Measurements from ENCODE around the gene ORAI3. TPM values are rescaled to one million over a fixed set of nuclear protein-coding genes. Genes with fewer than 3 reads are reported as not detected.

Gene ORAI3
- total RNA-seq, 1 experiment from 2014 or later = 10.8 TPM

DNA sequence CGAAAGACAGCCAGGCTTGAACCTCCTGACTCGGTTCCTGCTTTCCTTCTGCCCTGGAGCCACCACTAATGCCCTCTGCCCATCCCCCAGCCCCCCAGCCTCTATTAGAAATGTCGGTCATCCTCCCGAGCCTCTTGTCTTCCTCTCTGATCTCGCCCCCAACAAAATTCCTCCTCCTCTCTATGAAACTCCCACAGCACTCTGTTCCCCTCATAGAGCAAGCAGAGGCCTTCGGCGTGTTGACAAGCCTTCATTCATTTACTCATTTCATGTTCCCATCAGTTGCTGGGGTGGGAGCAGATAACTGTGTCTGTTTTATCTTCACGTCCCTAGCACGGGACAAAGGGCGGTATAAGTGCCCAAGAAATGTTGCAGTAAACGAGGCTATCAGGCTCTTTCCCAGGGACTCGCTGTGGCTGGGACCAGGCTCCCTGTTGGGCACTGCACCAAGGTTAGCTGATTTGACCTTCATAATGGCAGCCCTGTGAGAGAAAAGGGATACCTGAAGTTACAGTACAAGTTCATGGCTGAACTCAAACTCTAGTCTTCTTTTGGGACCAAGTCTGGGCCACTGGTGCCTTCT, 17.7 kb upstream of the ORAI3 start:
- Mint-ChIP-seq H3K27me3 (ENCODE audit: low read depth) (no peaks in the 10 kb centered on the region), H3K9me3 (no peaks in the 10 kb centered on the region), H3K36me3 (peaks cover 37% of the 10 kb centered on the region), H3K27ac (no peak overlapping the region), H3K4me3 (no peak overlapping the region), H3K4me1 (peaks cover 11% of the 10 kb centered on the region)
- CTCF ChIA-PET = interaction anchor here (1.1 to 3.0 kb wide), 2 partner anchors 11 to 86 kb away, joined by 3 to 13 read pairs; no protein-coding TSS in a partner anchor
- ATAC-seq = no peak
- no peak for DNase-seq (ENCODE audit: low spot score)
- POLR2A ChIA-PET = no interaction called here
- no peak for TF ChIP-seq ZNF138 (CRISPR knock-in tag; conservative IDR thresholded peaks at IDR 0.05)
- TF ChIP-seq NFATC4 (CRISPR knock-in tag; IDR thresholded peaks at IDR 0.05) = no peak
- TF ChIP-seq, protein P1, sequence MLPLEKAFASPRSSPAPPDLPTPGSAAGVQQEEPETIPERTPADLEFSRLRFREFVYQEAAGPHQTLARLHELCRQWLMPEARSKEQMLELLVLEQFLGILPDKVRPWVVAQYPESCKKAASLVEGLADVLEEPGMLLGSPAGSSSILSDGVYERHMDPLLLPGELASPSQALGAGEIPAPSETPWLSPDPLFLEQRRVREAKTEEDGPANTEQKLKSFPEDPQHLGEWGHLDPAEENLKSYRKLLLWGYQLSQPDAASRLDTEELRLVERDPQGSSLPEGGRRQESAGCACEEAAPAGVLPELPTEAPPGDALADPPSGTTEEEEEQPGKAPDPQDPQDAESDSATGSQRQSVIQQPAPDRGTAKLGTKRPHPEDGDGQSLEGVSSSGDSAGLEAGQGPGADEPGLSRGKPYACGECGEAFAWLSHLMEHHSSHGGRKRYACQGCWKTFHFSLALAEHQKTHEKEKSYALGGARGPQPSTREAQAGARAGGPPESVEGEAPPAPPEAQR (CRISPR knock-in tag; IDR thresholded peaks at IDR 0.05) = no peak
- no peak for TF ChIP-seq FOXJ3 (CRISPR knock-in tag; IDR thresholded peaks at IDR 0.05; ENCODE audit: borderline replicate concordance)
- no peak for TF ChIP-seq SMAD3 (CRISPR knock-in tag; IDR thresholded peaks at IDR 0.05; ENCODE audit: borderline replicate concordance)
- TF ChIP-seq, protein P2, sequence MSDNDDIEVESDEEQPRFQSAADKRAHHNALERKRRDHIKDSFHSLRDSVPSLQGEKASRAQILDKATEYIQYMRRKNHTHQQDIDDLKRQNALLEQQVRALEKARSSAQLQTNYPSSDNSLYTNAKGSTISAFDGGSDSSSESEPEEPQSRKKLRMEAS (CRISPR knock-in tag; IDR thresholded peaks at IDR 0.05) = no peak
- no peak for TF ChIP-seq NFE2L1 (CRISPR knock-in tag; IDR thresholded peaks at IDR 0.05)
- TF ChIP-seq, protein P3, sequence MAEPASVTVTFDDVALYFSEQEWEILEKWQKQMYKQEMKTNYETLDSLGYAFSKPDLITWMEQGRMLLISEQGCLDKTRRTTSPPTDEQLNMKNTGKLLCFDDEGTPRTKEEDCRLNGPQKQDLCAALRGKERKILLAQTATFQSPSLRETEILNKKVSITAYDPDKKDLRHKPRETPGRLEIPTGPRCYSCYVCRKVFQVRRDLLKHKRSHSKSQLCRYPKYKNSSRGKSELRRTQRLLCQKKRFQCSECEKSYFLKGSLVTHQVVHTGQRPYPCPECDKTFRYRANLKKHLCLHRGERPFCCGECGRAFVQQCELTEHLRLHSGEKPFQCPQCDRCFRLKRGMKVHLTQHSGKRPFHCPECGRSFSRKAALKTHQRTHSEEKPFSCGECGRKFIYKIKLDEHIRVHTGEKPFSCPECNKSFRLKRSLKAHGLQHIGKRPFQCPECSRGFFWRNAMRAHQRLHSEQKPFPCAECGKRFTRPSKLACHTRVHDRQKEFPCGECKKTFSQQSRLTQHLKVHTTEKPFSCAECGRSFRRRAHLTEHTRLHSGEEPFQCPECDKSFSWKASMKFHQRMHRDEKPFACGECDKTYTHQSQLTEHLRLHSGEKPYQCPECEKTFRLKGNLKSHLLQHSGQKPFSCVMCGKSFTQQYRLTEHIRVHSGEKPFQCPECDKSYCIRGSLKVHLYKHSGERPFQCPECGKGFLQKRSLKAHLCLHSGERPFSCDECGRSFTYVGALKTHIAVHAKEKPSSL (CRISPR knock-in tag; conservative IDR thresholded peaks at IDR 0.05) = no peak
- TF ChIP-seq, protein P4, sequence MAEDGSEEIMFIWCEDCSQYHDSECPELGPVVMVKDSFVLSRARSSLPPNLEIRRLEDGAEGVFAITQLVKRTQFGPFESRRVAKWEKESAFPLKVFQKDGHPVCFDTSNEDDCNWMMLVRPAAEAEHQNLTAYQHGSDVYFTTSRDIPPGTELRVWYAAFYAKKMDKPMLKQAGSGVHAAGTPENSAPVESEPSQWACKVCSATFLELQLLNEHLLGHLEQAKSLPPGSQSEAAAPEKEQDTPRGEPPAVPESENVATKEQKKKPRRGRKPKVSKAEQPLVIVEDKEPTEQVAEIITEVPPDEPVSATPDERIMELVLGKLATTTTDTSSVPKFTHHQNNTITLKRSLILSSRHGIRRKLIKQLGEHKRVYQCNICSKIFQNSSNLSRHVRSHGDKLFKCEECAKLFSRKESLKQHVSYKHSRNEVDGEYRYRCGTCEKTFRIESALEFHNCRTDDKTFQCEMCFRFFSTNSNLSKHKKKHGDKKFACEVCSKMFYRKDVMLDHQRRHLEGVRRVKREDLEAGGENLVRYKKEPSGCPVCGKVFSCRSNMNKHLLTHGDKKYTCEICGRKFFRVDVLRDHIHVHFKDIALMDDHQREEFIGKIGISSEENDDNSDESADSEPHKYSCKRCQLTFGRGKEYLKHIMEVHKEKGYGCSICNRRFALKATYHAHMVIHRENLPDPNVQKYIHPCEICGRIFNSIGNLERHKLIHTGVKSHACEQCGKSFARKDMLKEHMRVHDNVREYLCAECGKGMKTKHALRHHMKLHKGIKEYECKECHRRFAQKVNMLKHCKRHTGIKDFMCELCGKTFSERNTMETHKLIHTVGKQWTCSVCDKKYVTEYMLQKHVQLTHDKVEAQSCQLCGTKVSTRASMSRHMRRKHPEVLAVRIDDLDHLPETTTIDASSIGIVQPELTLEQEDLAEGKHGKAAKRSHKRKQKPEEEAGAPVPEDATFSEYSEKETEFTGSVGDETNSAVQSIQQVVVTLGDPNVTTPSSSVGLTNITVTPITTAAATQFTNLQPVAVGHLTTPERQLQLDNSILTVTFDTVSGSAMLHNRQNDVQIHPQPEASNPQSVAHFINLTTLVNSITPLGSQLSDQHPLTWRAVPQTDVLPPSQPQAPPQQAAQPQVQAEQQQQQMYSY (CRISPR knock-in tag; IDR thresholded peaks at IDR 0.05) = no peak
- TF ChIP-seq, protein P5, sequence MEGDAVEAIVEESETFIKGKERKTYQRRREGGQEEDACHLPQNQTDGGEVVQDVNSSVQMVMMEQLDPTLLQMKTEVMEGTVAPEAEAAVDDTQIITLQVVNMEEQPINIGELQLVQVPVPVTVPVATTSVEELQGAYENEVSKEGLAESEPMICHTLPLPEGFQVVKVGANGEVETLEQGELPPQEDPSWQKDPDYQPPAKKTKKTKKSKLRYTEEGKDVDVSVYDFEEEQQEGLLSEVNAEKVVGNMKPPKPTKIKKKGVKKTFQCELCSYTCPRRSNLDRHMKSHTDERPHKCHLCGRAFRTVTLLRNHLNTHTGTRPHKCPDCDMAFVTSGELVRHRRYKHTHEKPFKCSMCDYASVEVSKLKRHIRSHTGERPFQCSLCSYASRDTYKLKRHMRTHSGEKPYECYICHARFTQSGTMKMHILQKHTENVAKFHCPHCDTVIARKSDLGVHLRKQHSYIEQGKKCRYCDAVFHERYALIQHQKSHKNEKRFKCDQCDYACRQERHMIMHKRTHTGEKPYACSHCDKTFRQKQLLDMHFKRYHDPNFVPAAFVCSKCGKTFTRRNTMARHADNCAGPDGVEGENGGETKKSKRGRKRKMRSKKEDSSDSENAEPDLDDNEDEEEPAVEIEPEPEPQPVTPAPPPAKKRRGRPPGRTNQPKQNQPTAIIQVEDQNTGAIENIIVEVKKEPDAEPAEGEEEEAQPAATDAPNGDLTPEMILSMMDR (IDR thresholded peaks at IDR 0.05) = no peak
- TF ChIP-seq MXD4 (CRISPR knock-in tag; IDR thresholded peaks at IDR 0.05; ENCODE audit: borderline replicate concordance) = no peak
- TF ChIP-seq NR3C1 (CRISPR knock-in tag; conservative IDR thresholded peaks at IDR 0.05; ENCODE audit: low read depth) = no peak
- TF ChIP-seq, protein P6, sequence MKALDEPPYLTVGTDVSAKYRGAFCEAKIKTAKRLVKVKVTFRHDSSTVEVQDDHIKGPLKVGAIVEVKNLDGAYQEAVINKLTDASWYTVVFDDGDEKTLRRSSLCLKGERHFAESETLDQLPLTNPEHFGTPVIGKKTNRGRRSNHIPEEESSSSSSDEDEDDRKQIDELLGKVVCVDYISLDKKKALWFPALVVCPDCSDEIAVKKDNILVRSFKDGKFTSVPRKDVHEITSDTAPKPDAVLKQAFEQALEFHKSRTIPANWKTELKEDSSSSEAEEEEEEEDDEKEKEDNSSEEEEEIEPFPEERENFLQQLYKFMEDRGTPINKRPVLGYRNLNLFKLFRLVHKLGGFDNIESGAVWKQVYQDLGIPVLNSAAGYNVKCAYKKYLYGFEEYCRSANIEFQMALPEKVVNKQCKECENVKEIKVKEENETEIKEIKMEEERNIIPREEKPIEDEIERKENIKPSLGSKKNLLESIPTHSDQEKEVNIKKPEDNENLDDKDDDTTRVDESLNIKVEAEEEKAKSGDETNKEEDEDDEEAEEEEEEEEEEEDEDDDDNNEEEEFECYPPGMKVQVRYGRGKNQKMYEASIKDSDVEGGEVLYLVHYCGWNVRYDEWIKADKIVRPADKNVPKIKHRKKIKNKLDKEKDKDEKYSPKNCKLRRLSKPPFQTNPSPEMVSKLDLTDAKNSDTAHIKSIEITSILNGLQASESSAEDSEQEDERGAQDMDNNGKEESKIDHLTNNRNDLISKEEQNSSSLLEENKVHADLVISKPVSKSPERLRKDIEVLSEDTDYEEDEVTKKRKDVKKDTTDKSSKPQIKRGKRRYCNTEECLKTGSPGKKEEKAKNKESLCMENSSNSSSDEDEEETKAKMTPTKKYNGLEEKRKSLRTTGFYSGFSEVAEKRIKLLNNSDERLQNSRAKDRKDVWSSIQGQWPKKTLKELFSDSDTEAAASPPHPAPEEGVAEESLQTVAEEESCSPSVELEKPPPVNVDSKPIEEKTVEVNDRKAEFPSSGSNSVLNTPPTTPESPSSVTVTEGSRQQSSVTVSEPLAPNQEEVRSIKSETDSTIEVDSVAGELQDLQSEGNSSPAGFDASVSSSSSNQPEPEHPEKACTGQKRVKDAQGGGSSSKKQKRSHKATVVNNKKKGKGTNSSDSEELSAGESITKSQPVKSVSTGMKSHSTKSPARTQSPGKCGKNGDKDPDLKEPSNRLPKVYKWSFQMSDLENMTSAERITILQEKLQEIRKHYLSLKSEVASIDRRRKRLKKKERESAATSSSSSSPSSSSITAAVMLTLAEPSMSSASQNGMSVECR (CRISPR knock-in tag; IDR thresholded peaks at IDR 0.05; ENCODE audit: borderline replicate concordance) = no peak
- TF ChIP-seq NFYB (CRISPR knock-in tag; conservative IDR thresholded peaks at IDR 0.05; ENCODE audit: low read depth) = no peak
- TF ChIP-seq, protein P7, sequence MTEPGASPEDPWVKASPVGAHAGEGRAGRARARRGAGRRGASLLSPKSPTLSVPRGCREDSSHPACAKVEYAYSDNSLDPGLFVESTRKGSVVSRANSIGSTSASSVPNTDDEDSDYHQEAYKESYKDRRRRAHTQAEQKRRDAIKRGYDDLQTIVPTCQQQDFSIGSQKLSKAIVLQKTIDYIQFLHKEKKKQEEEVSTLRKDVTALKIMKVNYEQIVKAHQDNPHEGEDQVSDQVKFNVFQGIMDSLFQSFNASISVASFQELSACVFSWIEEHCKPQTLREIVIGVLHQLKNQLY (CRISPR knock-in tag; IDR thresholded peaks at IDR 0.05) = no peak
- TF ChIP-seq, protein P8, sequence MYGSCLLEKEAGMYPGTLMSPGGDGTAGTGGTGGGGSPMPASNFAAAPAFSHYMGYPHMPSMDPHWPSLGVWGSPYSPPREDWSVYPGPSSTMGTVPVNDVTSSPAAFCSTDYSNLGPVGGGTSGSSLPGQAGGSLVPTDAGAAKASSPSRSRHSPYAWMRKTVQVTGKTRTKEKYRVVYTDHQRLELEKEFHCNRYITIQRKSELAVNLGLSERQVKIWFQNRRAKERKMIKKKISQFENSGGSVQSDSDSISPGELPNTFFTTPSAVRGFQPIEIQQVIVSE (CRISPR knock-in tag; IDR thresholded peaks at IDR 0.05; ENCODE audit: borderline replicate concordance) = no peak
- TF ChIP-seq SMAD4 (CRISPR knock-in tag; IDR thresholded peaks at IDR 0.05) = no peak

All from WTC11 (cell line).